Smooth muscle cell (in vitro differentiated cells): Measurements from ENCODE around the gene APPL1. TPM values are rescaled to one million over a fixed set of nuclear protein-coding genes. Genes with fewer than 3 reads are reported as not detected.
"Not testable (repeated sequence)": the region's sequence is repeated elsewhere in the genome, so short reads cannot be mapped to it uniquely, and the experiment has no call there.

Experiments
- DNase-seq: peaks from one replicate; lab custom pipeline; 2025; ENCODE audit not compliant: unreplicated experiment; lab: John Stamatoyannopoulos, UW
- H2AFZ ChIP-seq: fragments of 200-600 bp; sonication (generic); 2 replicates; pipeline ENCODE4 v1.6.0; 2016; ENCODE audit warnings: antibody characterized with exemption, low read depth, mild to moderate bottlenecking
- H3F3A ChIP-seq: fragments of 200-600 bp; sonication (generic); 2 replicates; pipeline ENCODE4 v1.6.0; 2017; ENCODE audit warnings: antibody characterized with exemption, low read depth
- H3K27ac ChIP-seq: fragments of 200-600 bp; sonication (generic); 2 replicates; pipeline ENCODE4 v1.5.1; 2016; ENCODE audit warnings: low read depth, mild to moderate bottlenecking
- H3K27me3 ChIP-seq: fragments of 200-600 bp; sonication (generic); 2 replicates; pipeline ENCODE4 v1.6.1; 2016; ENCODE audit warnings: low read depth, mild to moderate bottlenecking
- H3K36me3 ChIP-seq: fragments of 200-600 bp; sonication (generic); 2 replicates; pipeline ENCODE4 v1.5.1; 2016; ENCODE audit warnings: low read depth
- H3K4me1 ChIP-seq: fragments of 200-600 bp; sonication (generic); 2 replicates; pipeline ENCODE4 v1.5.1; 2016; ENCODE audit warnings: low read depth
- H3K4me2 ChIP-seq: fragments of 200-600 bp; sonication (generic); 2 replicates; pipeline ENCODE4 v1.6.0; 2016; ENCODE audit warnings: mild to moderate bottlenecking
- H3K4me3 ChIP-seq: fragments of 200-600 bp; sonication (generic); 2 replicates; pipeline ENCODE4 v1.5.1; 2016; ENCODE audit warnings: mild to moderate bottlenecking
- H3K79me2 ChIP-seq: fragments of 200-600 bp; sonication (generic); 2 replicates; pipeline ENCODE4 v1.6.0; 2016; ENCODE audit warnings: low read depth, mild to moderate bottlenecking
- H3K9ac ChIP-seq: fragments of 200-600 bp; sonication (generic); 2 replicates; pipeline ENCODE4 v1.6.0; 2016; ENCODE audit warnings: low read depth
- H3K9me3 ChIP-seq: fragments of 200-600 bp; sonication (generic); replicated peaks from 2 replicates; pipeline ENCODE4 v1.5.1; 2016; ENCODE audit warnings: low read depth
- H4K20me1 ChIP-seq: fragments of 200-600 bp; sonication (generic); 2 replicates; pipeline ENCODE4 v1.6.0; 2016; ENCODE audit warnings: low read depth
- WGBS: methylation state at CpG from one replicate; pipeline ENCODE4 v1.1.7; 2016; ENCODE audit warnings: low lambda C conversion rate; 5-methylcytosine and 5-hydroxymethylcytosine counted together
- polyA plus RNA-seq: library from polyadenylated mRNA; unstranded; fragments of >200 nt; fragmentation: Nextera tagmentation; extraction: Ambion mirVana; gene quantifications from 2 replicates; pipeline ENCODE4 v1.2.1, GENCODE V29; 2016
- total RNA-seq: library from RNA; depleted of rRNA; stranded (reverse); fragments of >200 nt; gene quantifications from 2 replicates; pipeline ENCODE4 v1.2.3, GENCODE V29; 2014
- TF ChIP-seq, protein P1 (sequence below): fragments of 200-600 bp; sonication (generic); IDR thresholded peaks from 2 replicates; pipeline ENCODE4 v1.5.1; 2017; ENCODE audit warnings: borderline replicate concordance, mild to moderate bottlenecking, antibody characterized with exemption; ENCODE audit not compliant: insufficient read depth, poor library complexity, severe bottlenecking

APPL1 gene
- total and polyA plus RNA-seq, 2 experiments from 2014 or later = 23.1 to 30.2 TPM

DNA sequence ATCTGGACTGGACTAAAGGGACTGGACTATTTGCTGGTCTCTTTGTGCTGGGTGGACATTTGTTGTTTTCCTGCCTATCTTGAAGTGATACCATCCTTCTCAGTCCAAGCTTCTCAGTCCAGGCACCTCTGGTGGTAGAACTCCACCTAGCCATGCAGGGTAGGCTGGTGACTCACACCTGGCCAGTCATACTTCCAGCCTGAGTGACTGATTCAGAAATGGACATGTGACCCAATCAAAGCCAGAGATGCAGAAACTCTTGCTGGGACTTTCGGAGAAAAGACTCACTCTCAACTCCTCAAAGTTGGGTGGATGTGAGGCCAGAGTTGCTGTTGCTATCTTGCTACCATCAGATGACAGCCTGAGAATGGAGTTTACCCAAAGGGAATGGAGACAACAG is 70.5 kb downstream of the APPL1 start:
- WGBS = 78% methylated on average over 1 of the region's 1 CpG
- Histone ChIP-seq H3K27me3 (no peaks in the 10 kb centered on the region), H2AFZ (no peak overlapping the region), H3K27ac (no peak overlapping the region), H3K4me2 (no peak overlapping the region), H3K79me2 (no peaks in the 10 kb centered on the region), H3K36me3 (no peaks in the 10 kb centered on the region), H4K20me1 (no peaks in the 10 kb centered on the region), H3K9ac (no peak overlapping the region), H3K4me1 (no peaks in the 10 kb centered on the region), H3K4me3 (no peak overlapping the region), H3F3A (no peaks in the 10 kb centered on the region), H3K9me3 (no peaks in the 10 kb centered on the region)
- TF ChIP-seq, protein P1, sequence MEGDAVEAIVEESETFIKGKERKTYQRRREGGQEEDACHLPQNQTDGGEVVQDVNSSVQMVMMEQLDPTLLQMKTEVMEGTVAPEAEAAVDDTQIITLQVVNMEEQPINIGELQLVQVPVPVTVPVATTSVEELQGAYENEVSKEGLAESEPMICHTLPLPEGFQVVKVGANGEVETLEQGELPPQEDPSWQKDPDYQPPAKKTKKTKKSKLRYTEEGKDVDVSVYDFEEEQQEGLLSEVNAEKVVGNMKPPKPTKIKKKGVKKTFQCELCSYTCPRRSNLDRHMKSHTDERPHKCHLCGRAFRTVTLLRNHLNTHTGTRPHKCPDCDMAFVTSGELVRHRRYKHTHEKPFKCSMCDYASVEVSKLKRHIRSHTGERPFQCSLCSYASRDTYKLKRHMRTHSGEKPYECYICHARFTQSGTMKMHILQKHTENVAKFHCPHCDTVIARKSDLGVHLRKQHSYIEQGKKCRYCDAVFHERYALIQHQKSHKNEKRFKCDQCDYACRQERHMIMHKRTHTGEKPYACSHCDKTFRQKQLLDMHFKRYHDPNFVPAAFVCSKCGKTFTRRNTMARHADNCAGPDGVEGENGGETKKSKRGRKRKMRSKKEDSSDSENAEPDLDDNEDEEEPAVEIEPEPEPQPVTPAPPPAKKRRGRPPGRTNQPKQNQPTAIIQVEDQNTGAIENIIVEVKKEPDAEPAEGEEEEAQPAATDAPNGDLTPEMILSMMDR = no peak
- DNase-seq = no peak

DNA sequence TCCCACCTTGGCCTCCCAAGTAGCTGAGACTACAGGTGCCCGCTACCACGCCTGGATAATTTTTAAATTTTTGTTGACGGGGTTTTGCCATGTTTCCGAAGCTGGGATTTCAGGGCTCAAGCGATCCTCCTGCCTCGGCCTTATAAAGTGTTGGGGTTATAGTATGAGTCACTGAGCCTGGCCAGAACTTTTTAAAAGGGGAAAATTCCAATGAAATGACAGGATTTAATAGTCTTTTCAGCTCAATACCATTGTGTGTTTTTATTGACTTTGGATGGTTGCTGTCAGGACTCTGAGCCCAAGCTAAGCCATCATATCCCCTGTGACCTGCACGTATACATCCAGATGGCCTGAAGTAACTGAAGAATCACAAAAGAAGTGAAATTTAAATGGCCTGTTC is 76.0 kb downstream of the APPL1 start:
- H3K9ac ChIP-seq, H3K9me3 ChIP-seq, H3K4me2 ChIP-seq, H2AFZ ChIP-seq, H3K27ac ChIP-seq, H3K4me1 ChIP-seq, H3K27me3 ChIP-seq, H3F3A ChIP-seq, H3K79me2 ChIP-seq, DNase-seq, H3K36me3 ChIP-seq, H3K4me3 ChIP-seq, H4K20me1 ChIP-seq: not testable (repeated sequence)
- WGBS = 46% methylated on average over 7 of the region's 7 CpGs

DNA sequence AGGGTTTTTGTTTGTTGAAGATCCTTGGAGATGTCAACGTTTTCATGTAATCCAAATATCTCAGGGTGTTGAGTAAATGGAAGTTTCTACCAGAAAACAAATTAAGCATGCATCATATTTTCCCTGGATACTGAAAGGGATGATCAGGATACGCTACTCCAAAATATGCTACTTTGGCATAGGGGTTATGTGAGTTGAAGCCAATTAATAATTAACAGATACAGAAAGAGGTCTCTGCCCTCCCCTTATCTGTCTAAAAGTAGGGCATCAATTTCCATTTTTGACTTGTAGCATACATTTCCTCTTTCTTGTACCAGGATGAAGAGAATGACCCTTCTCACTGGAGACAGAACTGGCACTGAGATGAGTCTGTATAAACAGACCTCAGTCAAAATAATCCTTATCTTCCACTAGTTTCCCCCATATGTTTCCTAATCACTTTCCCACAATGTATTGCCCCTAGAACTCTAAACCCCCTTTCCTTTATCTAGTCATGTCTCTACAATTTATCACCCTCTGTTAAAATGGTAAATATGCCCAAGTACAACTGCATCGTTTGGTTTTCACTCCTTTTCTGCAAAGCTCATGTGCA is 82.3 kb downstream of the APPL1 start:
- no peak overlapping the region for H3K9ac ChIP-seq
- no peaks in the 10 kb centered on the region for H3K79me2 ChIP-seq
- H3K9me3 ChIP-seq = no peaks in the 10 kb centered on the region
- DNase-seq = no peak
- no peaks in the 10 kb centered on the region for H4K20me1 ChIP-seq
- WGBS = 39% methylated on average over 3 of the region's 3 CpGs
- no peak overlapping the region for H3K27ac ChIP-seq
- H3K27me3 ChIP-seq = no peaks in the 10 kb centered on the region
- TF ChIP-seq, protein P1 = no peak
- no peaks in the 10 kb centered on the region for H3K4me1 ChIP-seq
- H3F3A ChIP-seq = no peaks in the 10 kb centered on the region
- no peak overlapping the region for H2AFZ ChIP-seq
- H3K36me3 ChIP-seq = no peaks in the 10 kb centered on the region
- no peak overlapping the region for H3K4me3 ChIP-seq
- H3K4me2 ChIP-seq = no peak overlapping the region

DNA sequence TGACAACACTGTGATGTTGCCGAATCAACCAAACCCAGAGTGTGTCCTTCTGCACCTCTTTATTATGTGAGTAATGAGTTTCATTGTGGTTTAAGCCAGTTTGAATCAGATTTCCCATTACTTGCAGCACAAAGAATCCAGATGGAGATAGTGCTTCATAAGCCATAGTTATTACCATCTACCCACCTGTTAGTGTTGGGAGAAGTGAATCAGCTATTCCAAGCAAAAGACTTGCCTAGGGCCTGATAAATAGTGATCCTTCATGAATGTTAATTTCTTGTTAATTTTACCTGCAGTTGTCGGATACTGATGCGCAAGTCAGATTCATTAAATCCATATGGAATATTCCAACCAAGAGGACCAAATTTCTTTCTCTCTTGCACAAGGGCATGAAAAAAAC is 86.7 kb downstream of the APPL1 start:
- H4K20me1 ChIP-seq = no peaks in the 10 kb centered on the region
- no peaks in the 10 kb centered on the region for H3K36me3 ChIP-seq
- no peak overlapping the region for H3K27ac ChIP-seq
- H3K9ac ChIP-seq = no peak overlapping the region
- WGBS = 96% methylated on average over 3 of the region's 3 CpGs
- no peak overlapping the region for H2AFZ ChIP-seq
- H3K79me2 ChIP-seq = no peaks in the 10 kb centered on the region
- no peaks in the 10 kb centered on the region for H3F3A ChIP-seq
- no peaks in the 10 kb centered on the region for H3K4me1 ChIP-seq
- TF ChIP-seq, protein P1 = no peak
- no peak overlapping the region for H3K4me3 ChIP-seq
- H3K9me3 ChIP-seq = peaks cover 3% of the 10 kb centered on the region
- no peak overlapping the region for H3K4me2 ChIP-seq
- no peaks in the 10 kb centered on the region for H3K27me3 ChIP-seq
- no peak for DNase-seq

Other genes with a start within 250 kb of the APPL1 start
- not detected in 2 replicates for gene SPATA12, start 167.1 kb upstream of the APPL1 start, total RNA-seq
- gene SPATA12, start 167.1 kb upstream of the APPL1 start, polyA plus RNA-seq = not detected in 2 replicates
- 1.9 TPM in 2 replicates for gene IL17RD, start 62.4 kb upstream of the APPL1 start, total RNA-seq
- gene IL17RD, start 62.4 kb upstream of the APPL1 start, polyA plus RNA-seq = 0.59 and 1.2 TPM in 2 replicates
- gene HESX1, start 27.8 kb upstream of the APPL1 start, total RNA-seq = 2.1 TPM in 1 of 2 replicates, not detected in the other
- 0.43 TPM in 1 of 2 replicates, not detected in the other for gene HESX1, start 27.8 kb upstream of the APPL1 start, polyA plus RNA-seq
- not detected in 2 replicates for gene ASB14, start 65.0 kb downstream of the APPL1 start, total RNA-seq
- 0.17 and 0.33 TPM in 2 replicates for gene ASB14, start 65.0 kb downstream of the APPL1 start, polyA plus RNA-seq